ENCODE measurements around the gene UBE2L5.
A peak's percentile ranks its signal among the peaks of the same experiment; 100 is the strongest.
"Not testable (repeated sequence)": the region's sequence is repeated elsewhere in the genome, so short reads cannot be mapped to it uniquely, and the experiment has no call there.

UBE2L5 gene

DNA sequence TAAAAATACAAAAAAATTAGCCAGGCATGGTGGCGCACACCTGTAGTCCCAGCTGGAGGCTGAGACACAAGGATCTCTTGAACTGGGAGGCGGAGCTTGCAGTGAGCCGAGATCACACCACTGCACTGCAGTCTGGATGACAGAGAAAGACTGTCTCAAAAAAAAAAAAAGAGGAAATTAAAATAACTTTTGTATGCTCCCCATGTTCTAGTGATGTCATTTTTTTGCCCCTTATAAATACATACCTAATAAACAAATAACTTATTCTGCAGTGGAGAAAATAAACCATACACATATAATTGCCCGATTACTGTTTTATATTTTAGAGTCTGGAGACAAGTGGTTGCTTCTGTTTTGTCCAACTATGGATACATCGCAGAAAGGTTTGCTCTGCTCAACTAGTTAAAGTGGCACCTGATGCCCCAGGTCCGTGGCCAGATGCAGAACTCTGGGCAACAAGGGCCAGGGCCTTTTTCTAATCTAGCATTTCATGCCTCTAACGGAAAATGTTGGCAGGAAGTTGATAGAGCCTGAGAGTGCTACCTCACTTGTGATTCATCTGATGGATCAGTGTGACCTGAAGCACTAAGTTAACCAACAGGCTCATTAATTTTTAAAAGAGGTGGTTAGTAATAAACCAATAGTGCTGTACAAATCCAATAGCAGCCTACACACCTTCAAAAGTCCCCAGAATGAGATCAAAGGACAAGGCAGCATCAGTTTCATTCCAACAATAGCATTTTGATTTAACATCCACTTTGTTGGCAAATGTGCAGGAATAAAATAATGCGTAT, 18.8 kb downstream of the UBE2L5 start:
- no peak for DNase-seq

DNA sequence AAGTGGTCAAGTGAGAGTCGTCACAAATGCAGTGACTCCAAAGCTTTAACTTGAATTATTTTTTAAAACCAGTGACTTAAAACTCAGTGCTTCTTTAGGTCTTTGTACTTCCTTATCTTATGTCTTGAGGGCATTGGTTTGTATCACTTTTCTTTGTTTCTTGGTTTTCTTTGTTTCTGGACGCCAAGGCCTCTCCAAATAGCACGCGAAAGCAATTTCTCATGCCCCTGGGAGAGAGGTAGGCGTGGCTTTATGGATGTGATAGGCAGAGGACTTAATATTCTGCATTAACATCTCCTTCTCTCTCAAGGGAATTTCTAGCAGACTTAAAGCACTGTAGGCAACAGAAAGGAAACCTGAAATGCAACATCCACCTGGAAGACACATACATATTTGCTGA, 20.6 kb downstream of the UBE2L5 start:
- no peak for DNase-seq

DNA sequence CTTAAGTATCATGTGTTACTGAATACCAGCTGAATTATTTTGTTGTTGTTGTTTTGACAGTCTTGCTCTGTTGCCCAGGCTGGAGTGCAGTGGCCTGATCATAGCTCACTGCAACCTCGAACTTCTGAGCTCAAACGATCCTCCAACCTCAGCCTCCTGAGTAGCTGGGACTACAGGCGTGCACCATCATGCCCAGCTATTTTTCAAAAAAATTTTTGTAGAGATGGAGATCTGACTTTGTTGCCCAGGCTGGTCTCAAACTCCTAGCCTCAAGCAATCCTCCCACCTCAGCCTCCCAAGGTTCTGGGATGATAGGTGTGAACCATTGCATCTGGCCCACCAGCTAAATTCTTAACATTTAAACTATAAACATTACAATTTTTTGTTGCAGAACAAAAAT, 21.2 kb downstream of the UBE2L5 start:
- not testable (repeated sequence) for DNase-seq

DNA sequence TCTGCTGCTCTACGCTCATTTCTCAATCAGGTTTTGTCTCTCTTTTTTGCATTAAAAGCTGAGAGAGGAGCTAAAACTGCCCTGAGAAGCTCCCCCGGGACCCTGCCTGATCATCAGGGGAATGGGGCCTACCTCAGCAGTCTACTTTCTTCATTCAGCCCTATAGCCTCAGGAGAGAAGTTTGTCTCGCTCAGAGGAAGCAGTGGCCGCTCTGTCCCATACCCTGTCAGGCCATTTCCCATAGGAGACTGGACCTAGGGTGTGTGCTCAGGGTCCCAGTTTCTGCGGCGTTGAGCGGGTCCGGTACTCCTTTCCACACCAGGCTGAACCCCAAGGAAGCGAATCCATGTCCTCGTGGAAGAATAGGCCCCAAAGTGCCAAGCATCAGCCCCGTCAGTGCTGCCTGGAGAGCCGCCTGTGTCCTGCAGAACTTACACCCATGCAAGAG, 21.7 kb downstream of the UBE2L5 start:
- DNase-seq, result no peak

DNA sequence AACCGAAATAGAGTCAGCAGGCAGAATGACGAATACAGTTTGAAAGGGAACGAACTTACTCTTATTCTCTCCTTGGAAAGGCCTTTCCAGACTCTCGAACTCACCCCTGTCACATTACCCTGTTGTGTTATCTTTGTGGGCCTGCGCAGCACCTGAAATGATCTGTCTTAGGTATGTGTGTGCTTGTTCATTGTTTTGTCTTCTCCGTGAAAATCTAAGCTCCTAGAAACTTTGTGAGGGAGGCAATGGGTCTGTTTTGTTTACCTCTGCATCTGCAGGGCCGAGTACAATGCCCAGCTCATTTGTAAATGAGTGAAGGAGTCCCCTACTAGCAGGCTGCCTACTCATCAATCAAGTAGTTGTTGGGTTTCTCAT, 23.8 kb downstream of the UBE2L5 start:
- no peak for DNase-seq

DNA sequence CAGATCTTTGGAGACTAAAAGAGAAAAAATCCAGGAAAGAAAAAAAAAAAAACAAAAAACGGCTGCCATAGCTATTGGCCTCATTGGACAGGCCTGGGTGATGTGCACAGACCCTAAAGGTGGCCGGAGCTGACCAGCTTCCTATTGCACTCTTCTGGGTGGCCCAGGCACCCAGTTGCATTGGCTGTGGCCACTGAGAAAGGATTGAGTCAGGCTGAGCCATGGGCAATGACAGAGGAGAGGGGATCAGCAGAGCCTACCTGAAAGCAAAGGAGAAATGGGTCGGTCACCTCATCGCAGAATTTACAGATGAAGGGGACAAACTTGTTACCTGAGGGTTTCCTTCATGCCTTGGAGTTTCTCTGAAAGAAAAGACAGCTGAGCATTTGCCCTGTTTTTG, 26.1 kb downstream of the UBE2L5 start:
- no peak for DNase-seq

DNA sequence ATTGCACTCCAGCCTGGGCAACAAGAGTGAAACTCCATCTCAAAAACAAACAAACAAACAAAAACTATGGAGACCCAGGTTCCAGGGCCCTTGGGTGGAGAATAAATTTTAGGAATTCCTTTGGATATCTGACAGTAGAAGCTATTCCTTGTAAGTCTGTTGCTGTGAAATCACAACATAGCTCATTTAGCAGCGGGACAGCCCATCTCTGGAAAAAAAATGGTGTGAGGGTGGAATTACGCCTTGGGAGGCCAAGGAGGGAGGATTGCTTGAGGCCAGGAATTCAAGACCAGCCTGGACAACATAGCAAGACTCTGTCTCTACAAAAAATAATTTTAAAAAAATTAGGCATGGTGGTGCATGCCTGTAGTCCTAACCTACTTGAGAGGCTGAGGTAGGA, 27.8 kb downstream of the UBE2L5 start:
- no peak for DNase-seq

DNA sequence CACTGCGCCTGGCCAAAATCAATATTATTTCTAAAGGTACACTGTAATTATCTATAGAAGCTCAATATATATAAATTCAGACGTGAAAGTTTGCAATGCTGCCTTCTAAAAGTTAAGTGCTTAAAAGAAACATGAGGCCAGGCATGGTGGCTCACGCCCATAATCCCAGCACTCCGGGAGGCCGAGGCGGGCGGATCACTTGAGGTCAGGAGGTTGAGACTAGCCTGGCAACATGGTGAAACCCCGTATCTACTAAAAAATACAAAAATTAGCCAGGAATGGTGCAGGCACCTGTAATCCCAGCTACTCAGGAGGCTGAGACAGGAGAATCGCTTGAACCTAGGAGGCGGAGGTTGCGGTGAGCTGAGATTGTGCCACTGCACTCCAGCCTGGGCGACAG, 29.2 kb downstream of the UBE2L5 start:
- DNase-seq, result not testable (repeated sequence)

DNA sequence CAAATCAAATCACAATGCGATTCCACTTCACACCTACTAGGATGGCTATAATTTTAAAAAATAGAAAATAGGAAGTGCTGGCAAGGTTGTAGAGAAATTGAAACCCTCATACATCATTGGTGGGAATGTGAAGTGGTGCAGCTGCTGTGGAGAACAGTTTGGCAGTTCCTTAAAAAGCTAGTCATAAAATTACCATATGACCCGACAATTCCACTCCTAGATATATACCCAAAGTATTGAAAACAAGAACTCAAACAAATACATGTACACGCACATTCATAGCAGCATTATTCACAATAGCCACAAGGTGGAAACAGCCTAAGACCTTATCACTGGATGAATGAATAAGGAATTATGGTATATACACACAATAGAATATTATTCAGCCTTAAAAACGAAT, 31.4 kb downstream of the UBE2L5 start:
- no peak for DNase-seq

DNA sequence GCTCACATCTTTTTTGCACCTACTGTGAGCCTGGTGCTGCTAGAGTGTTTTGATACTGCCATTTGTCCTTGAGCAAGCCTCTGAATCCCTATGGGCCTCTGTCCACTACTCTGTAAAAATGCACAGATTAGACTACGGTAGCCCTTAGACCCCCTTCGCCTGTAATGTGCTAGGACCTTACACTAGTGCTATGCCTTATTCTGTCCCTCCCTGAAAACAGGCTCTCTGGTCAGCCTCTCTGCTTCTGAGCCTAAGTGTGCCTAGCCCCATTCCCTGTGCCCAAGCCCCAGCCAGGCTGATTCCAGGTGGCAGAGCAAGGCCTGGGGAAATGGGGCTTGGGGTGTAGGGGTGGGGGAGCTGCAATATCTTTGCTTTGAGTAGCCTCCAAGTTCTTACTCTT, 32.7 kb downstream of the UBE2L5 start:
- no peak for DNase-seq

DNA sequence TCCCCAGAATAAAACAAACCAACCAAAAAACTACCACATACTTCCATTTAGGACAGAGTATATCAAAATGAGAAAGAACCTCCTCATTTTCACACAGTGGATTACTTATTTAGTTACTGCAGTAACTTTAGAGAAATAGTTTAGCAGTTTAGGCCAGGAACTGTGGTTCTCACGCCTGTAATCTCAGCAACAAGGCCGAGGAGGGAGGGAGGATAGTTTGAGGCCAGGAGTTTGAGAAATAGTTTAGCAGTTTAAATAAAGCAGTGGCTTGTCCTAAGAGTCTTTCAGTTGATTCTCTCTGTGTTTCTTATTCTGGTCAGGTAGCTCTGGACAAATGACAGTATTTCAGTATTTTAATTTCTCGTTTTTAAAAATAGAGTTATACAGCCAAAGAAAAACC, 34.0 kb downstream of the UBE2L5 start:
- no peak for DNase-seq

DNA sequence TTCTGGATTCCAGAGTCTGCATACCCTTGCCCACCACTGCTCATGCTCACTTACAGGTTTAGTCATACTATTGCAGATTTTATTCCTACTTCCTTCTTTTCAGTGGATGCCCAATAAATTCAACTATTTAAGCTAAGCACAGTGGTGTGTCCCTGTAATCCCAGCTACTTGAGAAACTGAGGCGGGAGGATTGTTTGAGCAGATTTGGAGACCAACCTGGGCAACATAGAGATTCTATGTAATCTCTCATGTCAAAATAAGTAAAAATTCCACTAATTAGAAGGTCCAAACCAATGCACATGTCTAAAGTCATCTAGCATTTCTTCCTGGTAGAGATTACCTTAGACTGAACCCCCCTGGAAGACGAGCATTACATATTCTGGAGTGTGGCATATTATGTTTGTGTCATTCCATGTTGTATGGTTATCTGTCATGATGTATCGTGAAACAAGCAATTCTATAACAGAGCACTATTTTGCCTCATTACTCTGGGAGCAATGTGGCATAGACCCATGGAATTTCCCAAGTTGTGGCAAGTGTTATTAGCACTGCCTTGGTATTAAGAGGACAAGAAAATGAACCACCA, 35.1 kb downstream of the UBE2L5 start:
- DNase-seq, result no peak

DNA sequence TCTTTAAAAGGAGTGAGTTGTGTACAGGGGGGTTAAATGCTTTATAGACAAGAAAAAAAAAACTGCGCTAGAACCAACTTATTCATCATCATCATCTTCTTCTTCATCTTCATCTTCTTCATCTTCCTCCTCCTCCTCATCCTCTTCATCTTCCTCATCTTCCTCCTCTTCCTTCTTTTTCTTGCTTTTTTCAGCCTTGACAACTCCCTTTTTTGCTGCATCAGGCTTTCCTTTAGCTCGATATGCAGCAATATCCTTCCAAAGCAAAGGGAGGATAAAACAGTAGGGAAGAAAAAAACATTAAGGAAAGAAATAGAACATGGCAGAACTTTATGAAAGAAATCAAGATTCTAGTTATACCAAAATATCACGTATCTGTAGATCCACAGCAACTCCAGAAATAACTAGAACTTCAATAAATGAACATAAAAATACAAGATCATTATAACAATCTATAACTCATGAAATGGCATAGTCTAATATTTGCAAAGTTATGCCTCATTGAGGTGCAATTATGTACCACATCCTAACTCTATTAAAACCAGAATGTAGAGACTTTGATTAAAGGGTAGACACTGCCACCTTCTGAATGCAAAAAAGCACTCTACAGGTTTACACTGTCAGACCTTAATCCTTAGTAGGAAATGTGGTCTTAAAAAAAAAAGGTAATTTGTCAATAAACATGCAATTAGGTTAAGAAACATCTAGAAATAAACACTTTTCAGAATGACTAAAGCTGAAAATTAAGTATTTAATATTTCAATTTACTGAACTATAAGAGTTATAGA, 39.2 kb downstream of the UBE2L5 start:
- DNase-seq, result not testable (repeated sequence)

DNA sequence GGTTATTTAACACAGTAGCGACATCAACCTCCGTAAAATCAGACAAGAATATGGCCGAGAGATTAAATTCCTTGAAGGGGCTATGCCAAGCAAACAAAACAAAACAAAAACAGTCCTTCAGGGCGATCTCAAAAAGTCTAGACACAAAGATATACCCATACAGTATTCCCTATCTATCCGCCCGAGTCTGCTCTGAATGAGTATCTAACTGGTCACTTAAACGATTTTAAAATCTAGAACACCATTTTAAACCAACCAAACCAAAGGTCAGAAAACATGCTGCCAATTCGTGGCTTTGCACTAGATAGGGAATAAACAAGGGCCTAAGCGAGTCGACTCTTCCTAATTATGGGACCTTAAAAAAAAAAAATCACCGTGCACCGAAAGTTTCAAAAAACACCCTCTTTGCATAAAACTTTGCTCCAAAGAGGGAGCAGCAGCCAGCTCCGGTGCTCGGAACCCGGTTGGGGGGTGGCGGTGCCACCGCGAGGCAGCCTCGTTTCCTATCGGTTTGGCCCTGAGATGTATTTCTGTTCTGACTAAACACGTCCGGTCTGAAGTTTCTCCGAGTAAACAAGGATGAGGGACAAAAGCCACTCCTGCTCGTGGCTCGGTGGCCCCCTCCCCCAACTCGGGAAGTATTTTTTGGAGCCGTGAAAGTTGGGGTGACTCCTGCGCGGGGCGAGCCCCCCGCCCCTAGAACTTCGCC, 41.6 kb downstream of the UBE2L5 start:
- peak; percentile 74 for DNase-seq

DNA sequence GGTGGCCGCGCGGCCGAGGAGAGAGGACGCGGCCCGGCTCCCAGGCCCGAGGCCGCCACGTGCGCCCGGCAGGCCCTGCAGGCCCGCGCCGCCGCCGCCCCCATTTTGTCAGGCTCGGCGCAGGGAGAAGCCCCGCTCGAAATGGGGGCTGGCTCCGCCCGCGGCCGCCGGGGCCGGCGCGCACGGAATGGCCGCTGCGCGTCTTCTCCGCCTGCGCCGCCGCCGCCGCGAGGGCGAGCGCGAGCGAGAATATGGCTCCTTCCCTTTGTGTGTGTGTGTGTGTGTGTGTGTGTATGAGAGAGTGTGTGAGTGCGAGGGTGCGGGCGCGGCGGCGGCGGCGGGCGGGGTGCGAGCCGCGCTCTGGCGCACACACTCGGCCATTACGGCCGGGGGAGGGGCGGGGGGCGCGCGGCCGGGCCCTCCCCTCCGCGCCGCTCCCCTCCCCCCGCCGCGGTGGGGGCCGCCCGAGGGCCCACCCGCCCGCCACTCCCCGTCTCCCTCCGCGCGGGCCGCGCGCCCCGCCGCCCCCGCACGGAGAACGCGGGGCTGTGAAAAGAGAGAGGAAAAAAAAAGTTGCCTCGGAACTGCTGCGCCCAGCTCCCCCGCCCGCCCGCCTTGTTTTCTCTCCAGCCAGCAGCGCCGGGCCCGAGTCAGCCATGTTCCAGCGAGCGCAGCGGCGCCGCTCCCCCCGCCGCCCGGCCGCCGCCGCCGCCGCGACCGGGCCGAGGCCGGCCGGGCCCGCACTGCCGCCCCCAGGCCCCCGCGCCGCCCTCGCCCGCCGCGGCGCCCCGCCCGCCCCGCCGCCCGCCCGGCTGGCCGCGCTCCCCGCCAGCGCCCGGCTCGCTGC, 42.4 kb downstream of the UBE2L5 start:
- DNase-seq, result peak; percentile 83

DNA sequence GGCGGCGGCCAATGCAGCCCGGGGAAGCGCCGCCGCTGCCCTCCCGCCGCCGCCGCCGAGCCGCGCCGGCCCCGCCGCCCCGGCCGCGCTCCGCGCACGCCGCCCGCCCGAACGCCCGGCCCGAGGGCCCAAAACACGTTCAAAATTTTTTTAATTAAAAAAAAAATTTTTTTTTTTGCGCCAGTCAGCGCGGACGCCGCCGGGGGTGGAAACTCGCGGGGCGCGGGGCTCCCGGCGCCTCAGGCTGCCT, 43.0 kb downstream of the UBE2L5 start:
- DNase-seq, result no peak

DNA sequence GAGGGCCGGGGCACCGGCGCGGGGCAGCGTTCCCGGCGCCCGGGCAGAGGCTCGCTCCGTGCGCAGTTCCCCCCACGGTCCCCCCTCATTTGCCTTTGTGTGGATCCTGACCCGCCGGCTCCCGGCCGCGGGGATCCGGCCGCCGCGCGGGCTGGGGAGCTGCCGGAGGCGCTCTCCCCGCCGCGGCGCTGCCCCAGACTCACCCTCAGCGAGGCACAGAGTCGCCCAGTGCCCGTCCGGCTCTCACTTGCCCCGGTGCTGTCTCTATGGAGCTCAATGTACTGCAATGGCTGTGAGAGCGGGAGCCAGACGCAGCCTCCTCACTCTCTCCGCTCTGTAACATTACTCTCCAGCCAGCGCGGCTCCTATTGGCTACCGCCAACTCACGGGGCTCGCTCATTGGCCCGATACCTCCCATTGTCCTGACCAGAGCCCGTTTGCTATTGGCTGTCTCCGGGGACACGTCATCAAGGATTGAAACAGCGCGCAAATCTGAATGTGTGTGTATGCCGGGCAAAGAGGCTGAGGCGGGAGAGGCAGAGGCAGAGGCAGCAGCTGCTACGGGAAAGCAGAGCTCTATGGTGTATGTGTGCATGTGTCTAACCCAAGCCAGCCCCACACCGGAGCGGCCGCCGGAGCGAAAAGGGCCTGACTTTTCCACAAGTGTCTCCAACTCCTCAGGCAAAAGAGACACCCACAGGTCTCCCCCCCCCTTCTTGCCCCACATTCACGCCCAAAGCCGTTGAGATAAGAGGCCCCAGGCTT, 43.5 kb downstream of the UBE2L5 start, which contains the start of gene HMGB1:
TSS of gene HMGB1 (minus strand) at position 344 of the 765 bp plus-strand sequence. CDS start 2,256 bp downstream, outside the sequence.
- DNase-seq, result peak; percentile 92

DNA sequence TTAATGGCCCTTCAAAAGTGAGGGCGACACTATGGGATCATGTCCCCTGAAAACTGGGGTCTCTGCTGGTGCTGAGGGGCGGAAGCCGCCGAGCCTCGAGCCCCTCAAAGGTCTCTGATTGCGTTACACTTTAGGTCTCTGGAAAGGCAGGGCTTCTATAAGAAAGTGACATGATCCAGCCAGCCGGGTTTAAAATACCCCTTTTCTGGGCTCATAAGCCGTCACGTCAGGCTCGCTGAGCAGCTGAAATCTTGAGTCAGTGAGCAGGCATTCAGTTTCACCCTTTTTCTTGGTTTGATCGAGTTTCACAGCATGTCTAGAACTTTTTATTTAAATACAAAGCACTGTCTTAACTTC, 44.0 kb downstream of the UBE2L5 start:
- DNase-seq, result no peak

DNA sequence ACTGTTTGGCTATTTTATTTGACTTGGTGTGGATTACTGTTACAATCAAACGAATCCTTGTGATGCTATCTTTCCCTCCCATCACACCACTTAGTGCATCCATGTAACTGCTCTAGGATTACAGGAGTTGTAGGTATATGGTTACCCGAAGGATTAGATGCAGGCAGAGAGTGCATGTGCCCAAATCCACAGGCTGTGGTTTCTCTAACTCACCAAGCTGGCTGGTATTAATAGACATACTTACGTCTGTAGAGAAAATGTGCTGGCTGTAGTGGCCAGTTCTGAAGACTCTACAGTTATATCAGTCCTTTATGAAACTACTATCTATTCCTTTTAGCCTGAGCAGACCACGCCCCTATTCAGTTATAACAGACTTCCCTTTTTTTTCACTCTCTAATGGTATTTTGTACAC, 44.6 kb downstream of the UBE2L5 start:
- no peak for DNase-seq

DNA sequence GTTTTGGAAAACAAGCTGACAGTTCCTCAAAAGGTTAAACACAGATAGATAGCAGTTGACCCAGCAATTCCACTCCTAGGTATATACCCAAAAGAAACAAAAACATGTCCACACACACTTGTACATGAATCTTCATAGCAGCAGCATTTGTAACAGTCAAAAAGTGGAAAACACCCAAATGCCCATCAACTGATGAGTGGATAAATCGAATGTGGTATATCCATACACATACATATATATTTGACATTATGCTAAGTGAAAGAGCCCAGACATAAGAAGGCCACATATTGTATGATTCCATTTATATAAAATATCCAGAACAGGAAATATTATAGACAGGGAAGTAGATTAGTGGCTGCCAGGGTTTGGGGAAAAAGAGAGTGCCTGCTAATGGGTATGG, 51.4 kb downstream of the UBE2L5 start:
- no peak for DNase-seq

DNA sequence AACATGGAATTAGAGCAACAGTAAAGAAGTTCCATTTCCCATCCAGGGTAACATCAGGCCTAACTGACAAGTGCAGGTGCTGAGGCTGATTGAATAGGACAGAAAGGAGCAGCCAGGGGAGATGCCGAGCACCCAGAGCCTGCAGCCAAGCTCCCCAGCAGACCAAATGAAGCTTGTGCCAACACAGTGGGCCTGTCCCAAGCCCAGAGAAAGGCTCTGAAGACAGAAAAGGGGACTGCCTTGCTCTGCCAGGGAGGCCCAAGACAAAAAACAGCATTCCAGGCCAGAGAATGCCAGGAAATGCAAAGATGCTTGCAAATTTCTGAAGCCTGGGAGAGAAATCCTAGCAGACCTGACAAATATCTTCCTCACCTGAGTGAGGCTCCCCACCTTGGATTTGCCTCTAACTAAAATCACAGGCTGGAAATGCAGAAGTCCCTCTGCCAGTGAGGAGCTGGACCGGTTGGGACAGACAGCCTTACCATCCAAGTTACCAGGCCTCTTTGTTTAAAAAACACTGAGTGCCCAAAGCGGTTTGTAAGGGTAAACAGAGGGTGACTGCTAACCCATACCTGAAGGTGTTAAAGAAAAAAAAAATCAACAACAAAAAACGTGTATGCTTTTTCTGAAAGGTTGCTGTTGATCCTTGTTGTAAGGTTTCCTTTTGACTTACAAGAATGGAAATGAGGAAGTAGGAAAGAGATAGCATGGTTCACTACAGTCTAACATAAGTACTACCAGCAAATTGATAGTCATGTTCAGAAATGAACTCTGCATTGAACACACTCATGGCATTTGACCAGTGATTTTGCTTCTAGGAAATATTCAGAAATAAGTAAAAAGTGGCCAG, 55.3 kb downstream of the UBE2L5 start:
- no peak for DNase-seq
